NCI-H1417 (cell line): ENCODE results near the gene OR2K2.
"Not testable (repeated sequence)": the region's sequence is repeated elsewhere in the genome, so short reads cannot be mapped to it uniquely, and the experiment has no call there.

Experiments used
- DNase-seq, 3 experiments: peaks; one replicate each; lab custom pipeline; 2025; lab: John Stamatoyannopoulos, UW

Gene OR2K2, protein sequence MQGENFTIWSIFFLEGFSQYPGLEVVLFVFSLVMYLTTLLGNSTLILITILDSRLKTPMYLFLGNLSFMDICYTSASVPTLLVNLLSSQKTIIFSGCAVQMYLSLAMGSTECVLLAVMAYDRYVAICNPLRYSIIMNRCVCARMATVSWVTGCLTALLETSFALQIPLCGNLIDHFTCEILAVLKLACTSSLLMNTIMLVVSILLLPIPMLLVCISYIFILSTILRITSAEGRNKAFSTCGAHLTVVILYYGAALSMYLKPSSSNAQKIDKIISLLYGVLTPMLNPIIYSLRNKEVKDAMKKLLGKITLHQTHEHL

DNA sequence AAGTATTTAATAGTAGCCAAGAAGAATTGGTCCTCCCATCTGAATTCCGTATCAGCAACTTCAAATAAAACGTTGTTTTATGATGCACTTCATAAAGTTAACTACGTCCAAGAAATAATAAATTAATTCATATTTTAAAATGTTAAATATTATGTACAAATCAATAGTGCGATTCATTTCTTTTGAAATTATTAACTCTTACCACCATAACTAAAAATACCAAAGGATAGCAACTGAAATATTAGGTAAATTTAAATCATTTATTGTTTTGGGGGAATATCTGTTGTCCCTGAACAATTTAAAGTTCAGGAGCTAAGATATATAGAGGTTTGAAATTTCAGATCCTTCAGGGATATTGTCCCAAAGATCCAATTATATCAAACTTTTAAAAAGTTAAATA lies at the start of gene OR2K2:
TSS of gene OR2K2 (minus strand) at position 101 of the 400 bp plus-strand sequence. CDS start 1,791 bp downstream, outside the sequence.
- DNase-seq: no peak

DNA sequence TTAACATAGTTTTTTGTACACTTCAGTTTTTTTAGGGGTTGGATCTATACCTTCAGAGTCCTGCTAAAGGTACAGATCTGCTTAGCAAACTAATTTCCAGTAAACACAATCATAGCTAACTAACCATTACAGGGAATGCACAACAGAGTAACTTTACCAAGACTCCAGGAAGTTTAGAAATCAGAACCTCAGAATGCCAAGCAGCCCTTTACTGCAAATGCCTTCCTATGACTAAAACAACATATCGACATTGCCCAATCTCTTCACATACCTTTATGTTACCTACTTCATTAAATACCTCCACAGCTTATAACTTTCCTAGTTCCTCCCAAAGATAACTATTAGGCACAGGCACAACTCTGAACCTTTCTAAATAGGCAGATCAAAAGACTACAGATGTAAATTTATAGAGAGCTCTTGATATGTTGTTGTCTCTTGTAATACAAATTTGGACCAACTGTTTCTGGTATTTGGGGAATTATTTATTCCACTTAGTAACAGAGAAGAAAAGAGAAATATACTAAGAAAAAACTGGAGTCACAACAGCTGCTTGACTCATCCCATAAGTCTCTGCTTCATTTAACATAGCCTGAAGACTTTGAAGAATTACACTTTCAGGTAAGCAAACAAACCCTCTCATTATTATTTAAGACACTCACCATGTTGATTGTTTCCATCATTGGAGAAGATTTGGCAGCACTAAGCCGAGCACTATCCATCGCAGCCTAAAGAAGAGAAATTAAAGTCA lies 46.0 kb upstream of the OR2K2 start:
- no peak for DNase-seq

DNA sequence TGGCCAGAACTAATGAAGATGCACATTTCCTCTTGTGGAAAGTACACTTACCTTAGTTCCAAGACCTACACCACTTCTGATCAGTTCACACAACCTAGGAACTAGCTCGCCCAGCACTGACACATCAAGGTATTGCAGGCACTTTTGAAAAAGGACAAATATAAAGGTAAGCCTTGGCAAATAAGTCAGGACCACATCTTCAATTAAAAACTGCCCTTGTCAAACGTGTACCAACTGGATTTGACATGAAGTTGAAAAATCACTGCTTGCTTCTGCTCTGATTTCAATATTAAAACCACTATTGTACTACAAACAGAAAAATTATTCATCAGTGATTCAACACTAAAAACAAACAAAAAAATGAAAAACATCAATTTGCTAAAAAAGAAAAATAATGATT lies 45.0 kb upstream of the OR2K2 start:
- DNase-seq: no peak

DNA sequence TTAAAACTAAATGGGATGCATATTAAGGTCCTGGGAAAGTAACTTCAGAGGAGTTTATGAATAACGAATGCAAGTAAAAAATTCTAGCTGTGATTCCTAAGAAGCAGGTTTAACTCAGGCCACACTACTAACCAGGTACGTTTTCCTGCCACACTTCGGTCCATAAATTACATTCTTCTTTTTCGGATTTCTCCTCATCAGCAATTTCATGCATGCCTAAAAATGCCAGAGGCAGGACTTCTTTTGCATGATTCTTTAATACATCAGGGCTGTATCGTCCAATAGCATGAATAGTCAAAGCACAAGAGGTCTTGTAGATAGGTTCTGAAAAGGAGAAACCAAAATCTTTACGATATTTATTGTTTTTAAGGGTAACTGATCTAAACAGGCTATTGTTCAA lies 42.3 kb upstream of the OR2K2 start:
- DNase-seq: no peak

DNA sequence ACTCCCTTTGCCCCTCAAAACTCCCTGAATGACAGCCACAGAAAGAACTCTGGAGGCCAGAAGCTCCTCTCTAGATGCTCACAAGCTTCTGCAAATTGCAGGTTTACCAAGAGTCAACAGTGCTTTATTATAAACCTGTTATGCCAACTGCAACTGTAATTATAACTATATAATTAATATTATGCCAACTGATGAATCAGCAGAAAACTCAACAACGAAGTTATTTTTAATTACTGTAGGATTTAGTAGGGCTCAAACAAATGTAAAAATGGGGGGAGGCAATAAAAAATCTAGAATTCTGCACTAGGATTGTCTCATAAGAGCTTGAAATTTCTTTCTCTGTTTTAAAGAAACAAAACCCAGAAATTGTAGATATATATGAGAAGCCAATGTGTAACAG lies 37.0 kb upstream of the OR2K2 start:
- peak in 2 of 3 experiments; percentile 33 to 79 for DNase-seq

DNA sequence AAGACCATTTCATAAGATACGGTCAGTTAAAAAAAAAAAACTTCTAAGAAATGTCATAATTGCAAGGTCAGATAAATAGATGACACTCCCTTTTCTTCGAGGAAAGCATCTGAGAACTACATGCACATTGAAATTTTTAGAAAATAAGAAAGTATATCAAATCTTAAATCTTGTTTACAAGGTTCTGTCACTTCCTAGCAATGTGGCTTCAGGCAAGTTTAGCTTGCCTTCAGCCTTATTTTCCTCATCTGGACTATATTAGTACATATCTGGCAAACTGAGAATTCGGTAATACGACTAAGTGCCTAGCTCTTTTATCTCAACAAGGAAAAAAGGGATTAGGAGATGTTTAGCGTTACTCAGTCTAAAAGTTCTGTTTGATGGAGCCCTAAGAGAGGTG lies 32.5 kb upstream of the OR2K2 start:
- DNase-seq: no peak

DNA sequence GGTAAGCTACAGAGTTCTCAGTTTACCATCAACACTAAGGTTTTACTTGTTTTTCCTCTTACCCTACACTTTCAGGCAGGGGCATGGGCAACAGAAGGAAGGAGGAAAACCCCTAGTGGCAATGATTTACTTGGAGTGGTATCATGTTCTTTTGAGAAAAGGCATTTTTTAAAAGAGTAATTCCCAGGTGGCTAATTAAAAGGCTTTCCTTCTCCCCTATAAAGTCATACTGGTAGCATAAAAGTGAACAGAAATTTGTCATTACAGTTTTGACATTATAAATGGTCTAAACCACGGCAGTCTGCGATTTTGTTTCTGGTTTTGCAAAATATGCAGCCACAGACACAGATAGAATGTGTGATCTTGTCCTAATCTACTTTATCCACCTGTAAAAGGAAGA lies 30.9 kb upstream of the OR2K2 start:
- no peak for DNase-seq

DNA sequence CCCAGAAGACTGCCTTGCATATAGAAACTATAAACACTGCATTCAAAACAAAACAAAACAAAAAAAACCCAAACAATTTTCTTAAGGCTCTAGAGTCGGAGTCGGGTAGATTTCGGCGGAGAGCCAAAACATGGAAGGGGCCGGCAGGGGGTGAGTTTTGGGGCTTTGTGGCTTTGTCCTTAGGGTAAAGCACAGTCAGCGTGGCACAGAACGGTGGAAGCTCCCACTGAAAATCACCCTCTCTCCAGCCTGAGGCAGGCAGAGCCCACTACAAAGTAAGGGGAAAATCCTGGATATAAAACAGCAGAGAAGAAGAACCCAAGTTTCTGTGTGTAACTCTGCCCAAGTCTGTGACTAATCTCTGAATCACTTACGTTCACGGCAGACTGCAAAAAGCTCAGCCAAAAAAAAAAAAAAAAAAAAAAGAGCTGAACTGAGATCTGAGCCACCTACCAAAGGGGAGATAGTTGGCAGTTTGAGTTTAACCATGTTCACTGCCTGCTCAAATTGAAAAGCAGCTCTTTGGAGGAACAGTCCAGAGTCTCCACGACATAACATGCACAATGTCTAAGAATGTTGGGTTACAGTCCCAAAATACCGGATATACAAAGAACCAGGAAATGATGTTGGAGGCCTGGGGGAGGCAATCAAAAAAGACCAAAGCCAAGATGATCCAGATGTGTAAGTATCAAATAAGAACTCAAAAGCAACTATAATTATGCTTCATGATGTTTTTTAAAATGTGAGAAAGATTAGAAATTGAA lies 26.6 kb upstream of the OR2K2 start:
- no peak for DNase-seq

DNA sequence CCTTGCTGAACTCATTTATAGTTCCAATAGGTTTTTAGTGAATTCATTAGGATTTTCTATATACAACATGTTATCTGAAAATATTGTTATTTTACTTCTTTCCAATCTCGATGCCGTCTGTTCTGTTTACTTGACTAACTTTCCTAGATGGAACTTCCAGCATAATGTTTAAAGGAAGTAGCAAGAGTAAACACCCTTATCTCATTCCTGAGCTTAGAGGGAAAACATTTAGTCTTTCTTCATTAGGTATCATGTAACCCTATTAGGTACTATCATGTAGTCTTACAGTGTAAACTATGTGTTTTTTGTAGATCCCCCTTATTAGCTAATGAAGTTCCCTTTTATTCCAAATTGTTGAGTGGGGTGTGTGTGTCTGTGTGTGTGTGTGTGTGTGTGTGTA lies 22.5 kb upstream of the OR2K2 start:
- DNase-seq: no peak

DNA sequence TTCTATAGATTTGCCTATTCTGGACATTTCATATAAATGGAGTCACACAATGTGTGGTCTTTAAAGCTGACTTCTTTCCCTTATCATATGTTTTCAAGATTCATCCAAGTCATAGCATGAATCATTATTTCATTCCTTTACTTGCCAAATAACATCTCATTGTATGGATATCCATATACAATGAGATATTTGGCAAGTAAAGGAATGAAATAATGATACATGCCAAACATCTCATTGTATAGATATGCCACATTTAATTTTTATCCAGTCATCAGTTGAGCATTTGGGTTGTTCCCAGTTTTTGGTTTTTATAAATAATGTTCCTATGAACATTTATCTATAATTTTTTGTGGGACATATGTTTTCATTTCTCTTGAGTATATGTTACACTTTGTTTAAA lies 20.5 kb upstream of the OR2K2 start:
- DNase-seq: no peak

DNA sequence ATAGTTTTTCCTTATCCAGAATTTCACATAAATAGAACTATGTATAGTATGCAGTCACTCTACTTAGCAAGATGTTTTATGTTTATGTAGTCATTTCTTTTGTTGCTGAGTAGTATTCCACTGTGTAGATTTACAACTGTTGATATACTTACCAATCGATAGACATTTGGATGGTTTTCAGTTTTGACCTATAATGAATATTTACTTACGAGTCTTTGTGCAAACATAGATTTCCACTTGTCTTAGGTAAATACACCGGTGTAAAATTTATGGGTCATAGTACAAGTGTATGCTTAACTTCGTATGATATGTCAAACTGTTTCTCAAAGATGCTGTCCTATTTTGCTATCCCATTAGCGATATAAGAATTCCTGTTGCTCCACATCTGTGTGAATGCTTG lies 19.7 kb upstream of the OR2K2 start:
- DNase-seq: peak in 2 of 3 experiments; percentile 7 to 66

DNA sequence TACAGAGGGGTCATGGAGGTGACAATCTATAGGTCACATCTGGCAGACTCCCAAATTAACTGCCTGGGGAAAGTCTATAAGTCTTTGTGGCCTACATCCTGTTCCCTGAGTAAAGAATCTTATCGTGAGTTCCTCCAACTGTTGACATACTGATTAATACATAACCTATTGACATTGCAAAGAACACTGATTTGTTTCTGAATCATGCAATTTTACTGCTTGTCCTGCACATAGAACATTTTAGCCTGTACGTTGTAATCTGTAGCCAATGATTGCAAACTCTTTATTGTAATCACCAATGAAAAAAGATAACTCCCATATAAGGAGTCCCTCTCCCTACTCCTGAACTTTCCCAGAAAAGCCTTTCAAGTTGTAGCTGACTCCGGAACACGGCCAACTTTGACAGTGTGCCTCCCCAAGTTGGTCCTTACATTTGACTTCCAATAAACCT lies 18.8 kb upstream of the OR2K2 start:
- DNase-seq: no peak

DNA sequence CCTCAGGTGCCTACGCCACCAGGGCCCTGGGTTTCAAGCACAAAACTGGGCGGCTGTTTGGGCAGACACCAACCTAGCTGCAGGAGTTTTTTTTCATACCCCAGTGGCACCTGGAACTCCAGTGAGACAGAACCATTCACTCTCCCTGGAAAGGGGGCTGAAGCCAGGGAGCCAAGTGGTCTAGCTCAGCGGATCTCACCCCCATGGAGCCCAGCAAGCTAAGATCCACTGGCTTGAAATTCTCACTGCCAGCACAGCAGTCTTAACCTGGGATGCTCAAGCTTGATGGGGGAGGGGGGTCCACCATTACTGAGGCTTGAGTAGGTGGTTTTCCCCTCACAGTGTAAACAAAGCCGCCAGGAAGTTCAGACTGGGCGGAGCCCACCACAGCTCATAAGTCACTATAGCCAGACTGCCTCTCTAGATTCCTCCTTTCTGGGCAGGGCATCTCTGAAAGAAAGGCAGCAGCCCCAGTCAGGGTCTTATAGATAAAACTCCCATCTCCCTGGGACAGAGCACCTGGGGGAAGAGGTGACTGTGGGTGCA lies 4.4 kb upstream of the OR2K2 start:
- DNase-seq: peak in 2 of 3 experiments; percentile 3 to 20

DNA sequence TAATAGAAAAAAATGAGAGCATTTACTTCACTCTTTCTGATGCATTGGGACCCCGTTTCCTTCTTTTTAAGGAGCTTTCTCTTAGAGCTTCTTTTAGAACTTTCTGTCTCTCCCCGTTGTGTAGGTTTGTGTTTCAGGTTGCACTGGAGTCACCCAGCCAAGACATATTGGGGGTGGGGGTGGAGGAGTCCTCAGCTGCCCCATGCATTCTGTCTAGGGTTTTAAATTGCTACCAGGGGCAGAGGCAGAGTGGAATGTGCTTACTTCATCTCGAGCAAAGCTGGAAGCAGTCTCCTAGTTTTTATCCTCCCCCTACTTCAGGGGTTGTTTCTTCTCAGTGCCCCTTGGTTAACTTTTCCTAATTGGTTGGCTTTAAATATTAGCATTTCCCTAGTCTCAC lies 9.4 kb downstream of the OR2K2 start:
- no peak for DNase-seq

DNA sequence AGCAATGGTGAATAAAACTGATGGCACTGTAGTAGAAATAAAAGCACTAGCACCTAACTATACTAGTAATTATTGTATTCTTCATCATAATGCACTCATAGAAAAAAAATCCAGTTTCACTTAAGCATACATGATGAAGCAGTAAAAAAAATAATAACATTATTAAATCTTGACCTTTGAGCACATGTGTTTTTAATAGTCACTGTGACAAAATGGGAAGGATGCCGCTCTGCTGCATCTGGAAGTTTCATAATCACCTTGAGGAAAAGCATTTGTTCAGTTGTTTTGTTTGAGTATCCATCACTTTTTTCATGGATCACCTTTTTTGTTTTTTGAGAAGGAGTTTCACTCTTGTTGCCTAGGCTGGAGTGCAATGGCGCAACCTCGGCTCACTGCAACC lies 13.2 kb downstream of the OR2K2 start:
- DNase-seq: no peak

DNA sequence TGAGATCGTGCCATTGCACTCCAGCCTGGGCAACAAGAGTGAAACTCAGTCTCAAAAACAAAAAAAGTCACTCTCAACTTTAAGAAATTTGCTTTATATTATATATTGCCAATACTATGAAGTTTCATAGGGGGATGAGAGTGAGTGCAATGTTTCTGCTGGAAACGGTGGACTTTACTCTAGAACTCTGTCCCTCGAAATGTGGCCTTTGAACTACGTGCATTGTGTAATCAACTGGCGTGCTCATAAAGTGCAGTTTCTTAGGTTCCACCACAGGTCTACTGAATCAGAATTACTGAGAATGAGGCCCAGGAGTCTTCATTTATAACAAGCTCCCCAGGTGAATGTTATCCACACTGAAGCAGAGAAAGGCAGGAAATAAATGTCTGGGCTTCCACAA lies 24.1 kb downstream of the OR2K2 start:
- no peak for DNase-seq

DNA sequence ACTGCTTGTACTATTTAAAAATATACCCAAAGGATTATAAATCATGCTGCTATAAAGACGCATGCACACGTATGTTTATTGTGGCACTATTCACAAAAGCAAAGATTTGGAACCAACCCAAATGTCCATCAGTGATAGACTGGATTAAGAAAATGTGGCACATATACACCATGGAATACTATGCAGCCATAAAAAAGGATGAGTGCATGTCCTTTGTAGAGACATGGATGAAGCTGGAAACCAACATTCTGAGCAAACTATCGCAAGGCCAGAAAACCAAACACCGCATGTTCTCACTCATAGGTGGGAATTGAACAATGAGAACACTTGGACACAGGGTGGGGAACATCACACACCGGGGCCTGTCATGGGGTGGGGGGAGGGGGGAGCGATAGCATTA lies 26.0 kb downstream of the OR2K2 start:
- not testable (repeated sequence) for DNase-seq

DNA sequence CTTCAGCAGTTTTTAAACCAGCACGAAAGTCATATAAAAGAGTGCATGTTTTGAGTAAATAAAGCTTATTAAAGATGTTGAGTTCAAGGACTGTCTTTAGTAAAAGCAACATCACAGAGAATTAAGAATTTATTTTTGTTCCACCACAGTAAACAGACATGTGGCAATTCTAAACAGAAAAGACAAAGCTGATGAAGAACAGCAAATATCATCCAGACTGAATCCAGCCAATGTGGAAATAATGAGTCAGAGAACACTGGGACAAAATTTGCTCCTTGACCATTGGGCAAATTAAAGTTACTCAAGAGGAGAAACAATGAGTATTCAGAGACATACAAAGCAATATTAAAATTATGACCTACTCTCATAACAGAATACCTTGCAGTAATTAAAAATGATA lies 28.8 kb downstream of the OR2K2 start:
- DNase-seq: no peak

DNA sequence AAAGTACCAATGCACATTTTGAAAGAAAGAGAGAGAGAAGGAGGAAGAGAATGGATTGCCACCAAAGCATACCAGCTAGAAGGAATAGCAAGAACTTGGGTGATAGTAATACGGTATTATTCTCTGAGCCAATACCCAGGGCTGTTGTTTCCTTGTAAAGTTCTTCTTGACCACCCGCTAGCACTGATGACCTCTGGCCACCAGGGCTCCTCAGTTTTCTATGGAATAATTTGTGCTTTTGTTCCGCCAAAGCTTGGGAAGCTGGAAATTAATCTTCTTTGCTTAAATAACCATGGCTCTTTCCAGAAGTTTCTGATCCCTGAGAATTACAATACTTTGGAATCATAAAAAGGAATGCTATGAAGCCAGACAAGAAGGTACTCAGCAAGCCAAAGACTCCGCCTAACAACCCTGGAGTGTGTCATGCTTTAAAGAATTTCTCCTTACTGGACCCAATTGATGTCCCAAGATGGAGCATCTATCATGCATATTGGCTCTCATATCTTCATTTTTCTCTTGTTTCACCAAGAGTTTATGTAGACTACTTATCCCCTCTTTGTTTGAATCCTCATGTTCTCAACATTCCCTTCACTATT lies 29.8 kb downstream of the OR2K2 start:
- peak in 1 of 3 experiments; percentile 27 for DNase-seq

DNA sequence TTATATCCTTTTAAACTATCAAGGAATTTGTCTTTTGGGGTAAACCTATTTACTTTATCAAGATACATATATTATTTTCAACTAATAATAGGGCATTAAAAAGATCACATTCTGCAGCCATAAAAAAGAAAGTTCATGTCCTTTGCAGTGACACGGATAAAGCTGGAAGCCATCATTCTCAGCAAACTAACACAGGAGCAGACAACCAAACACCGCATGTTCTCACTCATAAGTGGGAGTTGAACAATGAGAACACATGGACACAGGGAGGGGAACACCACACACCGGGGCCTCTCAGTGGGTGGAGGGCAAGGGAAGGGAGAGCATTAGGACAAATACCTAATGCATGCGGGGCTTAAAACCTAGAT lies 30.4 kb downstream of the OR2K2 start:
- DNase-seq: peak in 1 of 3 experiments; percentile 35

DNA sequence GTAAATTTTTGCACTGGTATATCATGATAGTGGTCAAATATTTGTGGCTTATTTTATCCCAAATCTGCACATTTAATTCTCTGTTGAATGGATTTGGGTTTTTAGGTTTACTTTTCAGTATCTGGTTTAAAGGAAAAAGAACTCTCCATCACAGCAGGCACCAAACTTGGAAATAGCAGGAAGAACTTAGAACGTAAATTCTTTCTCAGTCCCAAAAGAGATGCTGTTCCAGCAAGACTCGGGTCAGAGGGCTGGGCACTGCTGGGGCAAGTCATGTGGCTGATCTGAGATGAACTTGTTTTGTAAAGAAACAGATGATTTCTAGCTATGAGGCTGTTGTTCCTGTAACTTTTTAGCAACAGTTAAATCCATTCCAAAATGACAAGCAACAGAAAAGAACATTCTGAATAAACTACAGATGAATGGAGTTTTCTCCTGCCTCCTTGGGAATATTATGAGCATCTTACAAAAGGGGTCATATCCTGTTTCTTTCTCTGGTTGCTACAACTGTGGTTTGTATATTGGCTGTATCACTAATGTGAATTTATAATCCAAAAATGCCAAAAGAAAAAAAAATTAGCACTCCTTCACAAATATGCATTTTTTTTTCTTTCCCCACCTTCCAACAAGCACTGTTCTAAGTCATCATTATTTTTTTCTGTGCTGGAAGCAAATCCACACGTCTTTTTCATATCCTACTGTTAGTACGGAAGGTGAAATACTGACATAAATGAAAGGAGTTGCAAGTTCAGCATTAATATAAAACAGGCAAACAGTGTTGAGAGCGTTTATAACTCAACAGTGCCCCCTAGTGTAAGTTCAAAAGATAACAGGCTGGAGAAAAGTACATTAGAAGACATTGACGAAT lies 31.1 kb downstream of the OR2K2 start:
- DNase-seq: peak; percentile 35 to 79 (median 39)
